HepG2 (cell line): ENCODE measurements around the gene SPG7. TPM values are rescaled to one million over a fixed set of nuclear protein-coding genes. Genes with fewer than 3 reads are reported as not detected.

Experiments
- ATAC-seq: fragments of 200-7000 bp; cut with Tn5 transposase; 3 replicates; pipeline ENCODE4 v1.9.1; 2020; ENCODE audit warnings: mild to moderate bottlenecking, moderate library complexity
- BruUV-seq: library from RNA; stranded (reverse); fragments of 400-500 nt; replicated peaks from 2 replicates; lab custom pipeline; 2021; lab: Mats Ljungman, UMichigan
- CTCF ChIA-PET: fragments of 300-600 bp; formaldehyde crosslinking; extraction: SDS; loops from one replicate; lab custom pipeline; 2021; ENCODE audit warnings: low total read pairs, inconsistent platforms, low intra/inter-chr PET ratio; lab: Yijun Ruan, JAX
- POLR2A ChIA-PET: fragments of 350-600 bp; sonication (Branson Sonifier 250); formaldehyde crosslinking; loops from one replicate; lab custom pipeline; 2020; ENCODE audit warnings: antibody characterized with exemption, inconsistent platforms; lab: Yijun Ruan, JAX
- DNase-seq: peaks from one replicate; pipeline ENCODE4 v3.0.0-alpha.2; 2015; ENCODE audit warnings: low spot score
- FAIRE-seq: peaks from 3 replicates; lab custom pipeline; 2011; peaks lifted over from hg19 to GRCh38; lab: Jason Lieb, UNC
- H2AFZ ChIP-seq: one replicate; pipeline ENCODE4 v1.6.1; 2011; ENCODE audit warnings: low read length, inconsistent platforms
- H3K27ac ChIP-seq: fragments of 300-600 bp; 3 replicates; pipeline ENCODE4 v1.8.0; 2011; ENCODE audit warnings: mixed run types, mild to moderate bottlenecking, mixed read lengths, low read length, inconsistent platforms; ENCODE audit not compliant: insufficient read depth; ENCODE audit errors: extremely low read length
- H3K27me3 ChIP-seq, 2 experiments: fragments of 200-600 bp in 1 of 2; 2 replicates in 1 of 2; 3 replicates in 1 of 2; pipeline versions ENCODE4 v1.6.0 to v1.8.0; 2011; ENCODE audit warnings: low read length in 2 of 2, mild to moderate bottlenecking in 2 of 2, moderate library complexity in 2 of 2, inconsistent platforms in 1 of 2; ENCODE audit not compliant: insufficient read depth in 2 of 2, control insufficient read depth in 1 of 2
- H3K36me3 ChIP-seq, 2 experiments: fragments of 200-600 bp in 1 of 2; replicated peaks in 1 of 2; 2 replicates in 1 of 2; 3 replicates in 1 of 2; pipeline versions ENCODE4 v1.5.1 to v1.8.0; 2011; ENCODE audit warnings: low read length in 2 of 2, inconsistent platforms in 1 of 2; ENCODE audit not compliant: insufficient read depth in 2 of 2, control insufficient read depth in 1 of 2
- H3K4me1 ChIP-seq: 2 replicates; pipeline ENCODE4 v1.5.1; 2012; ENCODE audit warnings: low read length, inconsistent platforms; ENCODE audit not compliant: insufficient read depth
- H3K4me2 ChIP-seq: 2 replicates; pipeline ENCODE4 v1.6.0; 2011; ENCODE audit warnings: low read depth, low read length, inconsistent platforms
- H3K4me3 ChIP-seq, 3 experiments: fragments of 200-600 bp in 1 of 3; sonication (generic), shearing (Covaris generic) in 1 of 3; replicated peaks in 1 of 3; 2 replicates each; pipeline ENCODE4 v1.5.1; 2011 to 2016; ENCODE audit warnings: low read length in 3 of 3, inconsistent platforms in 2 of 3, low read depth in 2 of 3, mild to moderate bottlenecking in 2 of 3, control low read depth in 1 of 3, mixed read lengths in 1 of 3; ENCODE audit not compliant: insufficient read depth in 1 of 3
- H3K79me2 ChIP-seq: one replicate; pipeline ENCODE4 v1.6.1; 2011; ENCODE audit warnings: low read length, inconsistent platforms; ENCODE audit not compliant: insufficient read depth
- H3K9ac ChIP-seq: 2 replicates; pipeline ENCODE4 v1.6.0; 2011; ENCODE audit warnings: mild to moderate bottlenecking, low read depth, low read length, inconsistent platforms; ENCODE audit not compliant: insufficient read depth
- H3K9me3 ChIP-seq: 2 replicates; pipeline ENCODE4 v1.5.1; 2012; ENCODE audit warnings: mild to moderate bottlenecking, low read length
- H4K20me1 ChIP-seq: 2 replicates; pipeline ENCODE4 v1.6.0; 2011; ENCODE audit warnings: inconsistent platforms, mild to moderate bottlenecking, low read length, moderate library complexity; ENCODE audit not compliant: insufficient read depth
- AKAP8 ChIP-seq: sonication (generic); formaldehyde crosslinking; IDR thresholded peaks from 2 replicates; pipeline ENCODE4 v1.5.1; 2020; ENCODE audit warnings: mild to moderate bottlenecking, missing genetic modification reagents
- ARNT ChIP-seq: fragments of 450-650 bp; IDR thresholded peaks from 2 replicates; pipeline ENCODE4 v1.6.1; 2017
- ARNTL ChIP-seq: sonication (generic); formaldehyde crosslinking; IDR thresholded peaks from 2 replicates; pipeline ENCODE4 v1.4.0; 2020; ENCODE audit warnings: mild to moderate bottlenecking, missing genetic modification reagents
- GTF3A ChIP-seq: sonication (generic); formaldehyde crosslinking; conservative IDR thresholded peaks from 2 replicates; pipeline ENCODE4 v1.4.0; 2020; ENCODE audit warnings: mild to moderate bottlenecking, missing genetic modification reagents
- HNRNPUL1 ChIP-seq: fragments of 200-400 bp; formaldehyde crosslinking; IDR thresholded peaks from 2 replicates; pipeline ENCODE4 v1.6.1; 2017; ENCODE audit warnings: low read depth, mild to moderate bottlenecking, low read length, moderate library complexity
- NCOR1 ChIP-seq: fragments of 200-600 bp; sonication (generic); IDR thresholded peaks from 2 replicates; pipeline ENCODE4 v1.7.0; 2017; ENCODE audit warnings: antibody characterized with exemption, low read length, borderline replicate concordance
- NFIC ChIP-seq: IDR thresholded peaks from 2 replicates; pipeline ENCODE4 v1.6.1; 2012; ENCODE audit warnings: mild to moderate bottlenecking, low read length, inconsistent platforms
- POLR2A ChIP-seq, 2 experiments: IDR thresholded peaks; 2 replicates each; pipeline ENCODE4 v1.6.1; 2011; ENCODE audit warnings: low read depth in 2 of 2, low read length in 2 of 2, mild to moderate bottlenecking in 1 of 2, moderate library complexity in 1 of 2; ENCODE audit not compliant: insufficient read depth in 1 of 2
- POLR2AphosphoS5 ChIP-seq: IDR thresholded peaks from 2 replicates; pipeline ENCODE4 v1.6.1; 2012; ENCODE audit warnings: low read depth, low read length
- RAD21 ChIP-seq: fragments of 450-650 bp; formaldehyde crosslinking; IDR thresholded peaks from 2 replicates; pipeline ENCODE4 v1.5.0; 2020; ENCODE audit warnings: mild to moderate bottlenecking
- RARG ChIP-seq: sonication (generic); formaldehyde crosslinking; IDR thresholded peaks from 2 replicates; pipeline ENCODE4 v1.4.0; 2020; ENCODE audit warnings: low read depth, mild to moderate bottlenecking, missing genetic modification reagents
- SATB2 ChIP-seq: sonication (generic); formaldehyde crosslinking; IDR thresholded peaks from 2 replicates; pipeline ENCODE4 v1.5.0; 2020; ENCODE audit warnings: missing genetic modification reagents
- TBX3 ChIP-seq: fragments of 450-650 bp; IDR thresholded peaks from 2 replicates; pipeline ENCODE4 v1.6.1; 2017; ENCODE audit warnings: antibody characterized with exemption, mild to moderate bottlenecking, inconsistent platforms, borderline replicate concordance
- TSC22D2 ChIP-seq: sonication (generic); formaldehyde crosslinking; IDR thresholded peaks from 2 replicates; pipeline ENCODE4 v1.5.1; 2020; ENCODE audit warnings: missing genetic modification reagents, mild to moderate bottlenecking, borderline replicate concordance
- UBTF ChIP-seq: sonication (generic); formaldehyde crosslinking; IDR thresholded peaks from 2 replicates; pipeline ENCODE4 v1.4.0; 2020; ENCODE audit warnings: mild to moderate bottlenecking, missing genetic modification reagents
- ZMYM3 ChIP-seq: sonication (generic); formaldehyde crosslinking; IDR thresholded peaks from 2 replicates; pipeline ENCODE4 v1.5.1; 2020; ENCODE audit warnings: mild to moderate bottlenecking, missing genetic modification reagents
- ZNF441 ChIP-seq: sonication (generic); formaldehyde crosslinking; IDR thresholded peaks from 2 replicates; pipeline ENCODE4 v1.7.0; 2021; ENCODE audit warnings: missing genetic modification reagents, borderline replicate concordance
- ZNF564 ChIP-seq: sonication (generic); formaldehyde crosslinking; IDR thresholded peaks from 2 replicates; pipeline ENCODE4 v1.8.1; 2023; ENCODE audit warnings: mild to moderate bottlenecking, missing genetic modification reagents
- ZNF7 ChIP-seq: IDR thresholded peaks from 2 replicates; pipeline ENCODE4 v1.6.1; 2016; ENCODE audit warnings: missing biosample characterization, missing genetic modification reagents
- ZNF782 ChIP-seq: sonication (generic); formaldehyde crosslinking; IDR thresholded peaks from 2 replicates; pipeline ENCODE4 v1.4.0; 2020; ENCODE audit warnings: missing genetic modification reagents, mild to moderate bottlenecking, borderline replicate concordance
- ZSCAN22 ChIP-seq: sonication (generic); formaldehyde crosslinking; IDR thresholded peaks from 2 replicates; pipeline ENCODE4 v1.4.0; 2020; ENCODE audit warnings: mild to moderate bottlenecking, missing genetic modification reagents
- ZSCAN29 ChIP-seq: sonication (generic); formaldehyde crosslinking; conservative IDR thresholded peaks from 2 replicates; pipeline ENCODE4 v1.4.0; 2020; ENCODE audit warnings: mild to moderate bottlenecking, missing genetic modification reagents
- WGBS: methylation state at CpG from one replicate; pipeline ENCODE4 v1.1.6; 2017; ENCODE audit warnings: low lambda C conversion rate; 5-methylcytosine and 5-hydroxymethylcytosine counted together
- in situ Hi-C: cut with HindIII; loops from 2 replicates; pipeline ENCODE4 v1.10.0; 2017; ENCODE audit warnings: low pct_unique_long_range_greater_than_20kb; ENCODE audit not compliant: extremely low pct_ligation_motif_present
- intact Hi-C: fragments of 100-400 bp; cut with micrococcal nuclease; formaldehyde crosslinking; loops from one replicate; pipeline ENCODE4 v1.10.0; 2022; ENCODE audit not compliant: unreplicated experiment
- polyA plus RNA-seq, 8 experiments: library from polyadenylated mRNA; depleted of rRNA in 3 of 8; stranded (reverse) in 7 of 8; unstranded in 1 of 8; fragments of >200 nt; fragmentation: Illumina TruSeq in 4 of 8; extraction: Trizol in 4 of 8; gene quantifications; 2 replicates each; pipeline versions ENCODE4 v1.2.1 to v1.2.3, GENCODE V29; 2011 to 2016; ENCODE audit warnings: low read depth in 4 of 8, missing spikeins in 1 of 8, mixed read lengths in 1 of 8; ENCODE audit not compliant: insufficient read depth in 1 of 8
- total RNA-seq, 5 experiments: library from RNA; depleted of rRNA; stranded (reverse); fragments of >200 nt; fragmentation: Illumina TruSeq; extraction: Trizol; gene quantifications; 2 replicates each; pipeline ENCODE4 v1.2.3, GENCODE V29; 2016; ENCODE audit warnings: low read depth in 1 of 5

Gene SPG7
- total and polyA plus RNA-seq, 2 of the 13 experiments (the other 11 are each of a cell fraction or from before 2014, with no cell fraction given), result 66.0 to 136 TPM

GRCh38 chr16:89561142-89561883 lies 53.1 kb downstream of the SPG7 start (continued):
- TF ChIP-seq TSC22D2 (CRISPR knock-in tag) (no peak), TBX3 (no peak), NFIC (no peak), NCOR1 (no peak), UBTF (CRISPR knock-in tag) (peak; percentile 12; the same call in 1 of the 2 replicates)

GRCh38 chr16:89561884-89562599 lies 53.8 kb downstream of the SPG7 start:
- H3K4me1 ChIP-seq, result peaks cover 72% of the 10 kb centered on the region
- 51% methylated on average over 23 of the region's 23 CpGs for WGBS
- H4K20me1 ChIP-seq, result peaks cover 60% of the 10 kb centered on the region
- peak overlapping the region; percentile 98 for H3K27ac ChIP-seq
- H2AFZ ChIP-seq, result no peak overlapping the region
- H3K36me3 ChIP-seq, result peaks cover 24 to 36% of the 10 kb centered on the region in 2 experiments
- H3K9ac ChIP-seq, result peak overlapping the region; percentile 100
- POLR2A ChIA-PET, result interaction anchor here (1.0 kb wide), 1 partner anchor 17 kb away, joined by 4 read pairs; no protein-coding TSS in a partner anchor
- in situ Hi-C loops, result no loop called here
- H3K4me2 ChIP-seq, result peak overlapping the region; percentile 97
- no peaks in the 10 kb centered on the region for H3K9me3 ChIP-seq
- CTCF ChIA-PET, result no interaction called here
- TSS peak; percentile 55 for BruUV-seq
- FAIRE-seq (no peak), ATAC-seq (no peak), DNase-seq (no peak)
- peaks cover 25% of the 10 kb centered on the region for H3K79me2 ChIP-seq
- H3K27me3 ChIP-seq, result no peaks in the 10 kb centered on the region
- peak overlapping the region; percentile 96 to 97 (median 97) for H3K4me3 ChIP-seq
- intact Hi-C loops, result no loop called here
- peak in 1 of 2 experiments; percentile 31; a peak in 1 of 4 replicates for TF ChIP-seq POLR2A (IDR thresholded peaks at IDR 0.05; ENCODE audit: insufficient read depth in 1 of 2, low read depth in 2 of 2, low read length in 2 of 2)
- no peak for TF ChIP-seq SATB2 (CRISPR knock-in tag)
- 0 out of 2 replicates have a peak, but pooled peaks have one; percentile 20 for TF ChIP-seq ZNF782 (CRISPR knock-in tag)
- TF ChIP-seq RARG (CRISPR knock-in tag), result 0 out of 2 replicates have a peak, but pooled peaks have one; percentile 75
- TF ChIP-seq ZSCAN22, result 0 out of 2 replicates have a peak, but pooled peaks have one; percentile 45
- peak; percentile 56; the same call in 1 of the 2 replicates for TF ChIP-seq ARNTL
- no peak for TF ChIP-seq HNRNPUL1
- peak; percentile 47; the same call in 1 of the 2 replicates for TF ChIP-seq ZNF564
- no peak for TF ChIP-seq ARNT
- TF ChIP-seq ZMYM3 (CRISPR knock-in tag), result no peak
- TF ChIP-seq RAD21 (CRISPR knock-in tag), result no peak
- peak; percentile 56; the same call in 1 of the 2 replicates for TF ChIP-seq AKAP8 (CRISPR knock-in tag)
- TF ChIP-seq POLR2AphosphoS5, result peak; percentile 24
- no peak for TF ChIP-seq ZNF441 (CRISPR knock-in tag)
- no peak for TF ChIP-seq ZNF7 (CRISPR knock-in tag)
- TF ChIP-seq ZSCAN29 (CRISPR knock-in tag), result 0 out of 2 replicates have a peak, but pooled peaks have one; percentile 52
- 0 out of 2 replicates have a peak, but pooled peaks have one; percentile 46 for TF ChIP-seq GTF3A (CRISPR knock-in tag)
